HEK293 (cell line): ENCODE data around the gene KCNMA1.
A peak's percentile ranks its signal among the peaks of the same experiment; 100 is the strongest.
"Not testable (repeated sequence)": the region's sequence is repeated elsewhere in the genome, so short reads cannot be mapped to it uniquely, and the experiment has no call there.

ENCODE experiments used
- CTCF ChIA-PET: fragments of 350-600 bp; formaldehyde crosslinking; extraction: SDS; loops from one replicate; lab custom pipeline; 2021; ENCODE audit warnings: antibody characterized with exemption; lab: Yijun Ruan, JAX
- POLR2A ChIA-PET: fragments of 300-600 bp; formaldehyde crosslinking; extraction: SDS; loops from one replicate; lab custom pipeline; 2020; ENCODE audit warnings: antibody characterized with exemption, inconsistent platforms; lab: Yijun Ruan, JAX
- H3K27ac ChIP-seq: fragments of 200-500 bp; sonication (Bioruptor generic); 2 replicates; pipeline ENCODE4 v1.5.1; 2014; ENCODE audit warnings: low read depth, low read length, control low read depth, inconsistent platforms; ENCODE audit errors: extremely low read depth
- H3K36me3 ChIP-seq, 2 experiments: fragments of 200-500 bp in 1 of 2; sonication (Bioruptor generic) in 1 of 2; 1 replicate in 1 of 2; 2 replicates in 1 of 2; pipeline ENCODE4 v1.5.1; 2014 to 2017; ENCODE audit warnings: inconsistent platforms in 2 of 2, low read length in 2 of 2; ENCODE audit not compliant: control insufficient read depth in 2 of 2, insufficient read depth in 1 of 2
- H3K4me1 ChIP-seq: fragments of 200-500 bp; sonication (Bioruptor generic); 2 replicates; pipeline ENCODE4 v1.5.1; 2014; ENCODE audit warnings: mild to moderate bottlenecking, low read length, inconsistent platforms; ENCODE audit not compliant: control insufficient read depth, insufficient read depth
- H3K4me3 ChIP-seq: 2 replicates; pipeline ENCODE4 v1.5.1; 2011; ENCODE audit warnings: low read depth, mild to moderate bottlenecking, control low read depth, low read length, moderate library complexity
- H3K9me3 ChIP-seq: fragments of 200-500 bp; sonication (Bioruptor generic); 2 replicates; pipeline ENCODE4 v1.5.1; 2014; ENCODE audit warnings: low read depth, low read length, inconsistent platforms; ENCODE audit not compliant: control insufficient read depth, insufficient read depth
- OSR2 ChIP-seq: fragments of 450-650 bp; formaldehyde crosslinking; IDR thresholded peaks from 2 replicates; pipeline ENCODE4 v1.5.1; 2016; ENCODE audit warnings: missing biosample characterization, missing genetic modification characterization
- PRDM4 ChIP-seq: fragments of 450-650 bp; formaldehyde crosslinking; IDR thresholded peaks from 2 replicates; pipeline ENCODE4 v1.5.1; 2017; ENCODE audit warnings: missing biosample characterization, missing genetic modification characterization
- REST ChIP-seq: fragments of 450-650 bp; formaldehyde crosslinking; IDR thresholded peaks from 2 replicates; pipeline ENCODE4 v1.5.1; 2016; ENCODE audit warnings: missing biosample characterization, missing genetic modification characterization
- SETDB1 ChIP-seq: IDR thresholded peaks from one replicate; pipeline ENCODE4 v1.6.1; 2017; ENCODE audit warnings: mild to moderate bottlenecking, low read length, moderate library complexity, mixed read lengths; ENCODE audit not compliant: insufficient read length
- TRIM28 ChIP-seq: IDR thresholded peaks from 2 replicates; pipeline ENCODE4 v1.6.1; 2011; ENCODE audit warnings: low read length, control low read depth, borderline replicate concordance
- ZNF133 ChIP-seq: fragments of 450-650 bp; formaldehyde crosslinking; IDR thresholded peaks from 2 replicates; pipeline ENCODE4 v1.5.1; 2016; ENCODE audit warnings: missing biosample characterization, missing genetic modification characterization
- ZNF366 ChIP-seq: fragments of 450-650 bp; formaldehyde crosslinking; conservative IDR thresholded peaks from 2 replicates; pipeline ENCODE4 v1.5.1; 2016; ENCODE audit warnings: missing biosample characterization, missing genetic modification characterization
- ZNF518A ChIP-seq: fragments of 450-650 bp; formaldehyde crosslinking; conservative IDR thresholded peaks from 2 replicates; pipeline ENCODE4 v1.5.1; 2016; ENCODE audit warnings: low read depth, missing biosample characterization, missing genetic modification characterization
- ZNF561 ChIP-seq: fragments of 450-650 bp; IDR thresholded peaks from 2 replicates; pipeline ENCODE4 v1.5.1; 2018; ENCODE audit warnings: missing biosample characterization, missing genetic modification characterization, borderline replicate concordance
- ZNF600 ChIP-seq: fragments of 450-650 bp; formaldehyde crosslinking; IDR thresholded peaks from 2 replicates; pipeline ENCODE4 v1.5.1; 2016; ENCODE audit warnings: missing biosample characterization, missing genetic modification characterization

KCNMA1 gene

GRCh38 chr10:77661674-77662073 is 24.1 kb upstream of the KCNMA1 start:
- POLR2A ChIA-PET = no interaction called here
- Histone ChIP-seq H3K27ac (no peak overlapping the region), H3K4me1 (no peaks in the 10 kb centered on the region)
- peak; percentile 83 for TF ChIP-seq ZNF133 (tag by site-specific recombination)
- no peak for TF ChIP-seq ZNF600 (tag by site-specific recombination)
- TF ChIP-seq, all 188 proteins: peak for 1
- CTCF ChIA-PET = no interaction called here
- Histone ChIP-seq H3K4me3 (no peak overlapping the region), H3K9me3 (no peaks in the 10 kb centered on the region), H3K36me3 (no peaks in the 10 kb centered on the region)

- TF ChIP-seq OSR2 (tag by site-specific recombination) (peak; percentile 35; the same call in 1 of the 2 replicates), REST (tag by site-specific recombination) (no peak), PRDM4 (tag by site-specific recombination) (peak; percentile 78)
- ChIA-PET CTCF (no interaction called here), POLR2A (no interaction called here)
- Histone ChIP-seq H3K27ac (no peak overlapping the region), H3K4me3 (no peak overlapping the region), H3K4me1 (no peaks in the 10 kb centered on the region), H3K9me3 (no peaks in the 10 kb centered on the region), H3K36me3 (no peaks in the 10 kb centered on the region)
Observed at GRCh38 chr10:77661100-77661499, 23.5 kb upstream of the KCNMA1 start.

GRCh38 chr10:77659046-77659670 is 21.6 kb upstream of the KCNMA1 start:
- CTCF ChIA-PET = interaction anchor here (0.7 kb wide), 1 partner anchor 15 kb away, joined by 4 read pairs; no protein-coding TSS in a partner anchor
- H3K27ac ChIP-seq, H3K4me3 ChIP-seq, POLR2A ChIA-PET, H3K4me1 ChIP-seq, H3K9me3 ChIP-seq, H3K36me3 ChIP-seq: not testable (repeated sequence)
- TF ChIP-seq SETDB1 (peak; percentile 99), ZNF366 (0 out of 2 replicates have a peak, but pooled peaks have one; percentile 39), ZNF561 (0 out of 2 replicates have a peak, but pooled peaks have one; percentile 47), TRIM28 (peak; percentile 95), ZNF518A (tag by site-specific recombination) (0 out of 2 replicates have a peak, but pooled peaks have one; percentile 54)
